Aorta (tissue), 5 donors: ENCODE measurements around the gene C20orf141. TPM values are rescaled to one million over a fixed set of nuclear protein-coding genes. Genes with fewer than 3 reads are reported as not detected.

Experiments used
- ATAC-seq: fragments of 200-7000 bp; cut with Tn5 transposase; one replicate; pipeline ENCODE4 v1.9.1; 2022; ENCODE audit warnings: moderate library complexity; ENCODE audit not compliant: low FRiP score
- DNase-seq, 2 donors: peaks; one replicate each; pipeline ENCODE4 v3.0.0-alpha.2; 2020
- H3K27ac ChIP-seq, 2 donors: one replicate each; pipeline ENCODE4 v1.5.1; 2013; ENCODE audit warnings: low read length in 2 of 2, mild to moderate bottlenecking in 2 of 2, moderate library complexity in 2 of 2, control low read depth in 1 of 2, inconsistent platforms in 1 of 2, low read depth in 1 of 2
- H3K27me3 ChIP-seq, 2 donors: one replicate each; pipeline ENCODE4 v1.6.1; 2013; ENCODE audit warnings: control low read depth in 1 of 2, low read length in 1 of 2, mild to moderate bottlenecking in 1 of 2, moderate library complexity in 1 of 2; ENCODE audit not compliant: insufficient read depth in 2 of 2, control insufficient read depth in 1 of 2
- H3K36me3 ChIP-seq, 2 donors: one replicate each; pipeline ENCODE4 v1.6.1; 2013; ENCODE audit warnings: control low read depth in 1 of 2, low read length in 1 of 2, mild to moderate bottlenecking in 1 of 2; ENCODE audit not compliant: insufficient read depth in 2 of 2, control insufficient read depth in 1 of 2
- H3K4me1 ChIP-seq, 2 donors: one replicate each; pipeline ENCODE4 v1.6.1; 2013; ENCODE audit warnings: low read length in 2 of 2, control low read depth in 1 of 2, mild to moderate bottlenecking in 1 of 2, moderate library complexity in 1 of 2; ENCODE audit not compliant: insufficient read depth in 2 of 2, control insufficient read depth in 1 of 2
- H3K4me3 ChIP-seq, 2 donors: one replicate each; pipeline ENCODE4 v1.5.1; 2013; ENCODE audit warnings: low read length in 2 of 2, control low read depth in 1 of 2, mild to moderate bottlenecking in 1 of 2
- H3K9me3 ChIP-seq: one replicate; pipeline ENCODE4 v1.6.1; 2013; ENCODE audit warnings: mild to moderate bottlenecking, low read length; ENCODE audit not compliant: control insufficient read depth
- WGBS, 2 donors: extraction: QIAGEN DNeasy Blood & Tissue Kit; methylation state at CpG; one replicate each; pipeline ENCODE4 v1.1.7; 2013; 5-methylcytosine and 5-hydroxymethylcytosine counted together
- intact Hi-C, 2 donors: fragments of 100-400 bp; cut with DNase I; formaldehyde crosslinking; loops; one replicate each; pipeline versions ENCODE4 v1.14.2 to v1.15.0; 2022
- polyA plus RNA-seq, 2 donors: library from polyadenylated mRNA; stranded (reverse); fragments of 200-250 nt; gene quantifications; one replicate each; pipeline ENCODE4 v1.2.3, GENCODE V29; 2013
- total RNA-seq, 2 donors: library from RNA; stranded (reverse); fragmentation: NEBNext Ultra II Directional; extraction: Animal tissue kit (Norgen Biotek cat#: 25700); gene quantifications; one replicate each; pipeline ENCODE4 v1.2.1, GENCODE V29; 2021
- donor health status: healthy with polysubstance abuse.
- donor health status: Bipolar disorder and iron deficiency.
- donor health status: DM: no; HTN: no; CAD: no.
- donor health status: DM: no; HTN: no; CAD: no.
- donor health status: DM: yes; HTN: yes; CAD: no.

Gene C20orf141
- total and polyA plus RNA-seq, 4 donors = not detected

DNA sequence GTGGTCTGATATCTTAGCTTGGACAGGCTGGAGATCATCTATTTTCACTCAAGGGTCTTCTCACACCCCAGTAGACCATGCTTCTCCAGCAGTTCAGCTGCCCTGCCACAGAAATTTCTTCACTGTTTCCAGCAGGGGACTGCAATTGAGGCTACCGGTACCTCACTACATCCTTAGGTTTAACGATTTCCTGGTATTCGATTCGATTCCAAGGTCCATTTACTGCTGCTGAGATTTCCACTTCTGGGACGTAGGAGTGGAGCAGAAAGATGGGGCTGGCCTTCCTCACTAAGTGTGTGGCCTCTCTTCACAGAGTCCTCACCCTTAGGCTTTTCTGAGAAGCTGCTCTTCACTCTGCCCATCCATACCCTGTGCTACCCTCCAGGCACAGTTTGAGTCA, 31.9 kb downstream of the C20orf141 start:
- Histone ChIP-seq H3K36me3 (no peaks in the 10 kb centered on the region), H3K27me3 (no peaks in the 10 kb centered on the region), H3K4me3 (no peak overlapping the region), H3K9me3 (no peaks in the 10 kb centered on the region), H3K4me1 (no peaks in the 10 kb centered on the region), H3K27ac (no peak overlapping the region)
- WGBS, 2 donors = 91 to 94% methylated on average over 5 of the region's 5 CpGs
- DNase-seq (no peak), ATAC-seq (no peak)
- intact Hi-C loops = no loop called here

DNA sequence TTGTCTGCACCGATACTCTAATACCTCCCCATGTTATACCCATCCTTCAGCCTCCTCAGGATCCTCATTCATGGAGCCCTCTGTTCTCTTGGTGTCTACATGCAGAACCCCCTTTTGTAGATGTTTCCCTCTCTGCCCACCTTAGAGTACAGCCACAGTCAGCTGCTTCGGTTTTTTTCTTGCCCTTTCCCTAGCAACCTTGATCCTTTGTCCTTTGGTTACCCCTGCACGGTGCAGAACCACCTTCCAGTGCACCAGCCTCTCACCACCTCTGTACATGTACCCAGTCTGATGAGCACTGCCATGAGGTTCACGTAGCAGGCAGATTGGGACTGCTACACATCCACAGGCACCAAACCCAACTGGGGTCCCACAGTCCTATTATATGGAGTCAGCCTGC, 33.0 kb downstream of the C20orf141 start:
- intact Hi-C loops = no loop called here

GRCh38 chr20:2849529-2849928, 34.7 kb downstream of the C20orf141 start:
- Histone ChIP-seq H3K27me3 (no peaks in the 10 kb centered on the region), H3K4me1 (no peaks in the 10 kb centered on the region), H3K27ac (no peak overlapping the region), H3K36me3 (no peaks in the 10 kb centered on the region), H3K4me3 (no peak overlapping the region), H3K9me3 (no peaks in the 10 kb centered on the region)
- intact Hi-C loops = no loop called here
- ATAC-seq (no peak), DNase-seq (no peak)
- WGBS, 2 donors = 86 to 94% methylated on average over 4 of the region's 4 CpGs

More for the DNA sequence above, 33.0 kb downstream of the C20orf141 start:
- 94 to 96% methylated on average over 4 of the region's 4 CpGs for WGBS, 2 donors
- H3K4me1 ChIP-seq = no peaks in the 10 kb centered on the region
- no peaks in the 10 kb centered on the region for H3K9me3 ChIP-seq
- H3K4me3 ChIP-seq = no peak overlapping the region
- H3K36me3 ChIP-seq = no peaks in the 10 kb centered on the region
- DNase-seq = no peak
- H3K27me3 ChIP-seq = no peaks in the 10 kb centered on the region
- H3K27ac ChIP-seq = no peak overlapping the region
- no peak for ATAC-seq

DNA sequence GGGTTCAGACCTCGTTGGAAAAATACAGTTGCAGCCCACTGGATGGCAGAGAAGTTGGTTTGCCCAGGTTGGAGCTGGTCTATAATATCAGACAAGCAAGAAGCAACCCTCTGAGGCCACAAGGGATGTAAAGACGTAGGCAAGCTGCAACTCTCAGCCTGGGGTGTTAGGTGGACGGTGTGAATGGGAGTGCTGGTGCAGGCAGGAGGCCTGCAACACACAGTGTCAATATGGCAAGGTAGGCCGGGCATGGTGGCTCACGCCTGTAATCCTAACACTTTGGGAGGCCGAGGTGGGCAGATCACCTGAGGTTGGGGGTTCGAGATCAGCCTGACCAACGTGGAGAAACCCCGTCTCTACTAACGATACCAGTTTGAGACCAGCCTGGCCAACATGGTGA, 36.3 kb downstream of the C20orf141 start:
- Histone ChIP-seq H3K27ac (no peak overlapping the region), H3K4me1 (no peaks in the 10 kb centered on the region), H3K4me3 (no peak overlapping the region), H3K9me3 (no peaks in the 10 kb centered on the region), H3K27me3 (no peaks in the 10 kb centered on the region), H3K36me3 (no peaks in the 10 kb centered on the region)
- no peak for DNase-seq
- ATAC-seq = no peak
- intact Hi-C loops = loop anchor here in 1 of 2 donors (5.0 kb wide), 1 partner anchor 159 kb away; the partner anchor contains the start of gene EBF4
- 94 to 95% methylated on average over 10 of the region's 10 CpGs for WGBS, 2 donors

DNA sequence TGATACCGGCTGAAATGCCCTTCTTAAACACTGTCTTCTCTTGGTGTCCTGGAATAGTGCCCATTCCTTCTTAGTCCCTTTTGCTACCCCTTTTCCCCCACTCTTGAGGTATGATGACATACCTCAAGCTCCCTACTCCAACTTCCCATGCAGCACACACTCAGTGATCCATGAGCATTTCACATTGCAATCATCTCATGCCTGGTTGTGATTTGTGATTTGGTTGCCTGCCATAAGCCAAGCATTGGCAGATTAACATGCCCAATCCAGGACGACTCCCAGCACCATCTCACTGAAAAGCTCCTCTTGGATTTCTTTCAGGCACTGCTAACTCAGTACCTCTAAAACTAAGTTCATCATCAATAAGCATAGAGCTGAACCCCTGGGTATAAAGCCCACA, 43.8 kb downstream of the C20orf141 start:
- H3K36me3 ChIP-seq = peaks cover 0 to 1% of the 10 kb centered on the region in 2 donors
- no peak for DNase-seq
- WGBS, 2 donors = 53 to 72% methylated on average over 2 of the region's 2 CpGs
- no peaks in the 10 kb centered on the region for H3K27me3 ChIP-seq
- no peak for ATAC-seq
- H3K4me3 ChIP-seq = no peak overlapping the region
- H3K27ac ChIP-seq = no peak overlapping the region
- no peaks in the 10 kb centered on the region for H3K4me1 ChIP-seq
- H3K9me3 ChIP-seq = no peaks in the 10 kb centered on the region
- intact Hi-C loops = no loop called here

- H3K9me3 ChIP-seq = no peaks in the 10 kb centered on the region
- peaks cover 0 to 4% of the 10 kb centered on the region in 2 donors for H3K36me3 ChIP-seq
- no peaks in the 10 kb centered on the region for H3K4me1 ChIP-seq
- H3K4me3 ChIP-seq = no peak overlapping the region
- WGBS, 2 donors = 57 to 63% methylated on average over 4 of the region's 4 CpGs
- no peaks in the 10 kb centered on the region for H3K27me3 ChIP-seq
- no peak for DNase-seq
- ATAC-seq = no peak
- intact Hi-C loops = no loop called here
- H3K27ac ChIP-seq = no peak overlapping the region
Observed at GRCh38 chr20:2859330-2860121, 44.7 kb downstream of the C20orf141 start.

GRCh38 chr20:2864626-2865025, 49.8 kb downstream of the C20orf141 start:
- no peak for ATAC-seq
- Histone ChIP-seq H3K27me3 (no peaks in the 10 kb centered on the region), H3K4me3 (no peak overlapping the region), H3K4me1 (no peaks in the 10 kb centered on the region), H3K9me3 (no peaks in the 10 kb centered on the region), H3K36me3 (peaks cover 0 to 9% of the 10 kb centered on the region in 2 donors), H3K27ac (no peak overlapping the region)
- intact Hi-C loops = no loop called here
- DNase-seq = no peak
- WGBS, 2 donors = 95 to 97% methylated on average over 11 to 12 of the region's 12 CpGs

DNA sequence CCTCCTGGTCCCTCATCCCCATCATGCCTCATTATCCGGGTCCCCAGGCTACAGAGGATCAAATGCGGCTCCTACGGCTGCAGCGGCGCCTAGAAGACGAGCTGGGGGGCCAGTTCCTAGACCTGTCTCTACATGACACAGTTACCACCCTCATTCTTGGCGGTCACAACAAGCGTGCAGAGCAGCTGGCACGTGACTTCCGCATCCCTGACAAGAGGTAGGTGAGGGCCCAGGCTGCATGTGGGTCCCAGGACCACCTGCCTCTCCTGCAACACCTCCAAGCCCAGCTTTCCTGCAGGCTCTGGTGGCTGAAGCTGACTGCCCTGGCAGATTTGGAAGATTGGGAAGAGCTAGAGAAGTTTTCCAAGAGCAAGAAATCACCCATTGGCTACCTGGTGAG, 50.3 kb downstream of the C20orf141 start:
- DNase-seq (no peak), ATAC-seq (no peak)
- H3K27ac ChIP-seq = no peak overlapping the region
- H3K27me3 ChIP-seq = no peaks in the 10 kb centered on the region
- H3K4me3 ChIP-seq = no peak overlapping the region
- H3K4me1 ChIP-seq = no peaks in the 10 kb centered on the region
- intact Hi-C loops = no loop called here
- H3K9me3 ChIP-seq = no peaks in the 10 kb centered on the region
- 97 to 98% methylated on average over 10 of the region's 10 CpGs for WGBS, 2 donors
- H3K36me3 ChIP-seq = peaks cover 0 to 9% of the 10 kb centered on the region in 2 donors
